Left lung (tissue), 10 donors: ENCODE measurements around the gene USP33. TPM values are rescaled to one million over a fixed set of nuclear protein-coding genes. Genes with fewer than 3 reads are reported as not detected.
"Not testable (repeated sequence)": the region's sequence is repeated elsewhere in the genome, so short reads cannot be mapped to it uniquely, and the experiment has no call there.

Experiments used
- ATAC-seq: fragments of 200-7000 bp; cut with Tn5 transposase; one replicate; pipeline ENCODE4 v1.9.1; 2020; ENCODE audit warnings: moderate library complexity
- DNase-seq, 4 donors: peaks; one replicate each; pipeline ENCODE4 v3.0.0-alpha.2; 2013 to 2020
- H3K27ac ChIP-seq, 2 donors: fragments of 200-600 bp; sonication (generic) in 1 of 2; one replicate each; pipeline versions ENCODE4 v1.5.0 to v1.8.0; 2020 to 2021
- H3K27me3 ChIP-seq, 2 donors: fragments of 200-600 bp; sonication (generic) in 1 of 2; one replicate each; pipeline versions ENCODE4 v1.5.0 to v1.8.0; 2020 to 2021
- H3K36me3 ChIP-seq, 2 donors: fragments of 200-600 bp; sonication (generic) in 1 of 2; one replicate each; pipeline versions ENCODE4 v1.5.0 to v1.8.0; 2020 to 2021
- H3K4me1 ChIP-seq, 2 donors: fragments of 200-600 bp; one replicate each; pipeline ENCODE4 v1.8.0; 2021
- H3K4me3 ChIP-seq, 2 donors: fragments of 200-600 bp; sonication (generic) in 1 of 2; one replicate each; pipeline versions ENCODE4 v1.5.0 to v1.8.0; 2020 to 2021; ENCODE audit warnings: mild to moderate bottlenecking in 1 of 2
- H3K9me3 ChIP-seq, 2 donors: fragments of 200-600 bp; sonication (generic) in 1 of 2; one replicate each; pipeline versions ENCODE4 v1.5.0 to v1.8.0; 2020 to 2021
- CTCF ChIP-seq, 2 donors: fragments of 200-600 bp; sonication (generic) in 1 of 2; IDR thresholded peaks; one replicate each; pipeline versions ENCODE4 v1.5.0 to v1.8.0; 2021; ENCODE audit warnings: antibody characterized with exemption in 2 of 2
- intact Hi-C, 2 donors: fragments of 100-400 bp; cut with DNase I; formaldehyde crosslinking; loops; one replicate each; pipeline versions ENCODE4 v1.11.2 to v1.14.2; 2022
- polyA plus RNA-seq, 6 donors: library from polyadenylated mRNA; unstranded; fragments of 120-200 nt; gene quantifications; one replicate each; pipeline ENCODE4 v1.2.1, GENCODE V29; 2013; ENCODE audit not compliant: insufficient read length in 6 of 6
- total RNA-seq, 2 donors: library from RNA; stranded (reverse); fragmentation: NEBNext Ultra II Directional; extraction: Animal tissue kit (Norgen Biotek cat#: 25700); gene quantifications; one replicate each; pipeline ENCODE4 v1.2.1, GENCODE V29; 2021
- donor health status: DM: no; HTN: yes; CAD: no.
- donor health status: DM: no; HTN: no; CAD: no.

USP33 gene
- total and polyA plus RNA-seq, 8 donors: 50.5 to 136 (median 116) TPM

- Histone ChIP-seq H3K9me3 (peaks cover 0 to 29% of the 10 kb centered on the region in 2 donors), H3K4me3 (no peak overlapping the region), H3K27ac (no peak overlapping the region), H3K27me3 (no peaks in the 10 kb centered on the region), H3K4me1 (no peaks in the 10 kb centered on the region), H3K36me3 (peaks cover 0 to 5% of the 10 kb centered on the region in 2 donors)
- ATAC-seq (no peak), DNase-seq (no peak)
- intact Hi-C loops: no loop called here
- TF ChIP-seq CTCF (IDR thresholded peaks at IDR 0.05): no peak
These were observed 106.6 kb downstream of the USP33 start for GRCh38 chr1:77652970-77653516.

DNA sequence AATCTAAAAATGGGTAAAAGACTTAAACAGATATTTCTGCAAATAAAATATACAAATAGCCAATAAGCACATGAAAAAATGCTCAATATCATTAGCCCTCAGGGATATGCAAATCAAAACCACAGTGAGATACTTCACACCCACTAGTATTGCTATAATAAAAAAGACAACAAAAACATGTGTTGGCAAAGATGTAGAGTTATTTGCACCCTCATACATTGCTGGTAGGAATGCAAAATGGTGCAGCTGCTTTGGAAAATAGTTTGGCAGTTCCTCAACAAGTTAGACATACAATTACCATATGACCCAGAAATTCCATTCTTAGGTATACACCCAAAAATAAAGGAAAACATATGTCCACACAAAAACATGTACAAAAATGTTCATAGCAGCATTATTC, 107.4 kb downstream of the USP33 start:
- H3K36me3 ChIP-seq: peaks cover 0 to 5% of the 10 kb centered on the region in 2 donors
- no peak for DNase-seq
- H3K27ac ChIP-seq: no peak overlapping the region
- intact Hi-C loops: no loop called here
- H3K4me1 ChIP-seq: no peaks in the 10 kb centered on the region
- H3K9me3 ChIP-seq: peaks cover 0 to 29% of the 10 kb centered on the region in 2 donors
- no peak for ATAC-seq
- H3K4me3 ChIP-seq: no peak overlapping the region
- no peak for TF ChIP-seq CTCF (IDR thresholded peaks at IDR 0.05)
- H3K27me3 ChIP-seq: no peaks in the 10 kb centered on the region

DNA sequence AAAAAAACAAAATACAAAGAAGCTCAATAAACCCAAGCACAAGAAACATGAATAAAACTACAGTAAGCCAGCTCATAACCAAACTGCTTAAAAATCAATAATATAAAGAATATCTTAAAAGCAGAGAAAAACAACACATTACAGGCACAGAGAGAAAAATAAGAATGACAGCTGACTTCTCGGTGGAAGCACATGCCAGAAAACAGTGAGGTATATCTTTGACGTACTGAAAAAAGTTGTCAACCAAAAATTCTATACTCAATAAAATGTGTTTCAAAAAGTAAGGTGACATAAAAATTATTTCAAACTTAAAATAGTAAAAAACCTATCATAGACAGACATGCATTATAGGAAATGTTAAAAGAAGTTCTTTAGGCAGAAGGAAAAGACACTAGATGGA, 110.5 kb downstream of the USP33 start:
- Histone ChIP-seq H3K27me3 (no peaks in the 10 kb centered on the region), H3K9me3 (peaks cover 0 to 29% of the 10 kb centered on the region in 2 donors), H3K27ac (no peak overlapping the region), H3K4me3 (no peak overlapping the region), H3K4me1 (no peaks in the 10 kb centered on the region), H3K36me3 (peaks cover 0 to 22% of the 10 kb centered on the region in 2 donors)
- no peak for TF ChIP-seq CTCF (IDR thresholded peaks at IDR 0.05)
- intact Hi-C loops: no loop called here
- ATAC-seq (no peak), DNase-seq (no peak)

DNA sequence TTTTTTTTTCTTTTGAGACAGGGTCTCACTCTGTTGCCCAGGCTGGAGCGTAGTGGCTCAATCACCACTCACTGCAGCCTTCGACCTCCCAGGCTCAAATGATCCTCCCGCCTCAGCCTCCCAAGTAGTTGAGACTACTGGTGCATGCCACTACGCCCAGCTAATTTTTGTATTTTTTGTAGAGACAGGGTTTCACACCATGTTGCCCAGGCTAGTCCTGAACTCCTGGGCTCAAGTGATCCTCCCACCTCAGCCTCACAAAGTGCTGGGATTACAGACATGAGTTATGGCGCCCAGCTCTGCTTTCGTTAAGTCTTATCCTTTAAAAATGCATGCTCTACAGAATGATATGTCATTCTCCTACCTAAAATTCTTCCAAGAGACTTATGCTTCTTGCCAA, 113.4 kb downstream of the USP33 start:
- H3K27ac ChIP-seq, DNase-seq, ATAC-seq, H3K27me3 ChIP-seq, H3K4me1 ChIP-seq, intact Hi-C loops, H3K4me3 ChIP-seq: not testable (repeated sequence)
- H3K9me3 ChIP-seq: peaks cover 0 to 27% of the 10 kb centered on the region in 2 donors
- H3K36me3 ChIP-seq: peaks cover 0 to 25% of the 10 kb centered on the region in 2 donors

Other genes with a start within 250 kb of the USP33 start
- 10 to 100 TPM; 36.3 to 42.3 TPM for gene ZZZ3, start 77.2 kb downstream of the USP33 start, total RNA-seq
- 10 to 100 TPM; 56.9 to 65.3 (median 60.2) TPM for gene ZZZ3, start 77.2 kb downstream of the USP33 start, polyA plus RNA-seq
- 10 to 100 TPM; 15.5 to 16.4 TPM for gene MIGA1, start 19.8 kb upstream of the USP33 start, total RNA-seq
- gene MIGA1, start 19.8 kb upstream of the USP33 start, polyA plus RNA-seq: 10 to 100 TPM; 17.2 to 20.5 (median 19.6) TPM
- gene NEXN, start 128.8 kb upstream of the USP33 start, total RNA-seq: 10 to 100 TPM; 17.9 to 26.7 TPM
- gene NEXN, start 128.8 kb upstream of the USP33 start, polyA plus RNA-seq: 10 to 100 TPM; 32.0 to 45.0 (median 35.5) TPM
- 10 to 100 TPM; 95.4 to 97.4 TPM for gene FUBP1, start 219.2 kb upstream of the USP33 start, total RNA-seq
- 100 to 1,000 TPM; 358 to 412 (median 365) TPM for gene FUBP1, start 219.2 kb upstream of the USP33 start, polyA plus RNA-seq
- gene DNAJB4, start 245.1 kb upstream of the USP33 start, total RNA-seq: 10 to 100 TPM; 29.8 to 45.6 TPM
- gene DNAJB4, start 245.1 kb upstream of the USP33 start, polyA plus RNA-seq: 10 to 100 TPM; 39.8 to 46.9 (median 44.2) TPM